GM23338 (cell line): ENCODE results near the gene DLX2. TPM values are rescaled to one million over a fixed set of nuclear protein-coding genes. Genes with fewer than 3 reads are reported as not detected.

Experiments used
- ATAC-seq: fragments of 200-7000 bp; cut with Tn5 transposase; 3 replicates; pipeline ENCODE4 v1.9.1; 2020
- DNase-seq: peaks from one replicate; pipeline ENCODE4 v3.0.0-alpha.2; 2015; ENCODE audit warnings: low spot score
- H2AFZ ChIP-seq: fragments of 200-600 bp; sonication (generic); 2 replicates; pipeline ENCODE4 v1.8.0; 2016; ENCODE audit warnings: antibody characterized with exemption, mild to moderate bottlenecking, moderate library complexity
- H3F3A ChIP-seq: fragments of 200-600 bp; sonication (generic); replicated peaks from 2 replicates; pipeline ENCODE4 v1.8.0; 2017; ENCODE audit warnings: antibody characterized with exemption, mixed run types, low read depth
- H3K27ac ChIP-seq: fragments of 200-600 bp; sonication (generic); 2 replicates; pipeline ENCODE4 v1.6.1; 2016; ENCODE audit warnings: low read depth
- H3K27me3 ChIP-seq: fragments of 200-600 bp; sonication (generic); 2 replicates; pipeline ENCODE4 v1.8.0; 2016; ENCODE audit warnings: mild to moderate bottlenecking, mixed run types, moderate library complexity; ENCODE audit not compliant: insufficient read depth
- H3K36me3 ChIP-seq: fragments of 200-600 bp; sonication (generic); 2 replicates; pipeline ENCODE4 v1.8.0; 2016; ENCODE audit warnings: mild to moderate bottlenecking; ENCODE audit not compliant: insufficient read depth
- H3K4me1 ChIP-seq: fragments of 200-600 bp; sonication (generic); 2 replicates; pipeline ENCODE4 v1.8.0; 2016; ENCODE audit warnings: mild to moderate bottlenecking, moderate library complexity; ENCODE audit not compliant: insufficient read depth
- H3K4me2 ChIP-seq: fragments of 200-600 bp; sonication (generic); 2 replicates; pipeline ENCODE4 v1.7.1; 2017; ENCODE audit warnings: mixed run types
- H3K4me3 ChIP-seq: fragments of 200-600 bp; sonication (generic); 2 replicates; pipeline ENCODE4 v1.6.1; 2016; ENCODE audit warnings: mixed run types
- H3K79me2 ChIP-seq: fragments of 200-600 bp; sonication (generic); replicated peaks from 2 replicates; pipeline ENCODE4 v1.8.0; 2017; ENCODE audit warnings: mild to moderate bottlenecking; ENCODE audit not compliant: insufficient read depth
- H3K9me2 ChIP-seq: fragments of 200-600 bp; sonication (generic); 2 replicates; pipeline ENCODE4 v1.8.0; 2017; ENCODE audit not compliant: insufficient read depth
- H4K20me1 ChIP-seq: fragments of 200-600 bp; sonication (generic); replicated peaks from 2 replicates; pipeline ENCODE4 v1.8.0; 2017; ENCODE audit warnings: mild to moderate bottlenecking; ENCODE audit not compliant: insufficient read depth
- H3K27ac Mint-ChIP-seq: 2 replicates; pipeline ENCODE4 v1.8.0; 2020; ENCODE audit warnings: inconsistent platforms, mild to moderate bottlenecking, moderate library complexity, mixed read lengths
- H3K27me3 Mint-ChIP-seq: 3 replicates; pipeline ENCODE4 v1.8.0; 2022; ENCODE audit warnings: low read depth, mild to moderate bottlenecking, moderate library complexity, mixed read lengths, inconsistent platforms; ENCODE audit not compliant: insufficient read depth, poor library complexity
- H3K36me3 Mint-ChIP-seq: 3 replicates; pipeline ENCODE4 v1.8.0; 2021; ENCODE audit warnings: low read depth, mild to moderate bottlenecking, inconsistent platforms, moderate library complexity, mixed read lengths
- H3K4me1 Mint-ChIP-seq: 3 replicates; pipeline ENCODE4 v1.8.0; 2020; ENCODE audit warnings: mild to moderate bottlenecking, inconsistent platforms, mixed read lengths
- H3K4me3 Mint-ChIP-seq: 3 replicates; pipeline ENCODE4 v1.8.0; 2021; ENCODE audit warnings: moderate library complexity, mild to moderate bottlenecking, inconsistent platforms, mixed read lengths
- H3K9me3 Mint-ChIP-seq: 3 replicates; pipeline ENCODE4 v1.8.0; 2020; ENCODE audit warnings: moderate library complexity, mild to moderate bottlenecking, inconsistent platforms, mixed read lengths
- CREB1 ChIP-seq: fragments of 250-450 bp; sonication (Bioruptor Pico); IDR thresholded peaks from 2 replicates; pipeline ENCODE4 v1.5.0; 2020; ENCODE audit warnings: low read depth, mild to moderate bottlenecking, moderate library complexity
- CTCF ChIP-seq, 2 experiments: fragments of 200-600 bp in 1 of 2; sonication (generic) in 1 of 2; conservative IDR thresholded peaks; 2 replicates each; pipeline versions ENCODE4 v1.5.1 to v1.6.1; 2016 to 2017; ENCODE audit warnings: antibody characterized with exemption in 2 of 2, low read depth in 2 of 2, mild to moderate bottlenecking in 2 of 2, moderate library complexity in 1 of 2
- ETS1 ChIP-seq: IDR thresholded peaks from 2 replicates; pipeline ENCODE4 v1.6.1; 2016; ENCODE audit warnings: antibody characterized with exemption
- EZH2 ChIP-seq: fragments of 200-600 bp; sonication (generic); IDR thresholded peaks from one replicate; pipeline ENCODE4 v1.8.0; 2017; ENCODE audit warnings: antibody characterized with exemption, mild to moderate bottlenecking, low read depth; ENCODE audit not compliant: unreplicated experiment
- EZH2phosphoT487 ChIP-seq: fragments of 200-600 bp; sonication (generic); IDR thresholded peaks from one replicate; pipeline ENCODE4 v1.8.1; 2018; ENCODE audit warnings: antibody characterized with exemption; ENCODE audit not compliant: unreplicated experiment
- JUNB ChIP-seq: IDR thresholded peaks from one replicate; pipeline ENCODE4 v1.6.1; 2016; ENCODE audit warnings: antibody characterized with exemption; ENCODE audit not compliant: unreplicated experiment
- NANOG ChIP-seq: IDR thresholded peaks from 2 replicates; pipeline ENCODE4 v1.6.1; 2016; ENCODE audit warnings: antibody characterized with exemption, borderline replicate concordance
- POLR2AphosphoS5 ChIP-seq: IDR thresholded peaks from 2 replicates; pipeline ENCODE4 v1.6.1; 2016; ENCODE audit warnings: antibody characterized with exemption, low read depth
- STAT1 ChIP-seq: IDR thresholded peaks from one replicate; pipeline ENCODE4 v1.6.1; 2016; ENCODE audit warnings: antibody characterized with exemption; ENCODE audit not compliant: unreplicated experiment
- ZNF114 ChIP-seq: fragments of 250-450 bp; sonication (Bioruptor Pico); IDR thresholded peaks from 2 replicates; pipeline ENCODE4 v1.5.0; 2020; ENCODE audit warnings: mild to moderate bottlenecking, moderate library complexity
- ZNF331 ChIP-seq: fragments of 250-450 bp; sonication (Bioruptor Pico); IDR thresholded peaks from 2 replicates; pipeline ENCODE4 v1.5.0; 2020; ENCODE audit warnings: low read depth, mild to moderate bottlenecking, moderate library complexity
- polyA plus RNA-seq: library from polyadenylated mRNA; unstranded; fragments of >200 nt; fragmentation: Nextera tagmentation; extraction: Ambion mirVana; gene quantifications from 2 replicates; pipeline ENCODE4 v1.2.1, GENCODE V29; 2016
- total RNA-seq: library from RNA; depleted of rRNA; stranded (reverse); fragments of >200 nt; shearing (Covaris generic); gene quantifications from 2 replicates; pipeline ENCODE4 v1.2.3, GENCODE V29; 2014
- TF ChIP-seq, protein P1 (sequence below): IDR thresholded peaks from one replicate; pipeline ENCODE4 v1.6.1; 2018; ENCODE audit warnings: antibody characterized with exemption; ENCODE audit not compliant: unreplicated experiment
- TF ChIP-seq, protein P2 (sequence below): fragments of 250-450 bp; sonication (Bioruptor Pico); IDR thresholded peaks from 2 replicates; pipeline ENCODE4 v1.5.0; 2020; ENCODE audit warnings: mild to moderate bottlenecking, moderate library complexity

DLX2 gene
- total and polyA plus RNA-seq, 2 experiments from 2014 or later, result 0.08 to 0.24 TPM

DNA sequence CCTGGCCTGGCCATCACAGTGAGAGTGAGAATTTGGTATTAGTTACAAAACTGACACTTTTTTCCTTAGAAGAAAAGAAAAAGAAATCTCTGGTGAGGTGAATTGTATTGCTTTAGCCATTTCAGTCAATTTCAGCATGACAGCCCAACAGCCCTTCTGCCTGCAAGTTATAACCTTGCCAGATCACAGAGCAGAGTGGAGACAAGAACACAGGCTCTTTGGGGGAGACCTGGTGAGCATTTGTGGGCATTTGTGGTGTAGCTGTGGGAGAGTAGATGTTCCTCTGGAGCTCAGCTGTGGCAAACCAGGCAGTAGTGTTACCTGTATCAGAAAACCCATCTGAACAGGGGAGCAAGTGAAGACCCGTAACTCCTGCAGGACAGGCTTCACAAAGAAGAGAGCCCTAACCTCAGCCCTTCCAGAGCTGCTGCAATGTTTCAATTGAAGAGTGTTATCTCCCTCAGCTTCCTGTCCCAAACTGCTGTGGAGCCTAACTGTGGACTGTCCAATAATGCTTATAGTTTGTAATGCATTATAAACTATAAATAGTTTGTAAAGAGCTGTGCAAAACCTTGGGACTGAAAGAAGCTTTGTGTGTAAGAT is 40.2 kb downstream of the DLX2 start:
- Histone ChIP-seq H2AFZ (no peak overlapping the region), H3F3A (no peaks in the 10 kb centered on the region), H3K36me3 (no peaks in the 10 kb centered on the region), H3K4me3 (no peak overlapping the region), H3K27ac (no peak overlapping the region), H3K9me2 (no peaks in the 10 kb centered on the region), H3K27me3 (no peaks in the 10 kb centered on the region), H3K4me2 (no peak overlapping the region), H3K79me2 (no peaks in the 10 kb centered on the region), H4K20me1 (no peaks in the 10 kb centered on the region), H3K4me1 (no peaks in the 10 kb centered on the region)
- Mint-ChIP-seq H3K27me3 (no peaks in the 10 kb centered on the region), H3K4me3 (no peak overlapping the region), H3K36me3 (no peaks in the 10 kb centered on the region; the same call in 1 of the 3 replicates), H3K27ac (no peak overlapping the region), H3K9me3 (no peaks in the 10 kb centered on the region), H3K4me1 (no peaks in the 10 kb centered on the region)
- TF ChIP-seq POLR2AphosphoS5 (no peak), JUNB (no peak), NANOG (no peak), EZH2phosphoT487 (no peak), ZNF331 (CRISPR knock-in tag) (no peak), ETS1 (no peak), ZNF114 (CRISPR knock-in tag) (no peak), CTCF (conservative IDR thresholded peaks at IDR 0.05; ENCODE audit: low read depth in 2 of 2) (no peak), EZH2 (no peak), STAT1 (no peak), CREB1 (no peak)
- TF ChIP-seq, protein P1, sequence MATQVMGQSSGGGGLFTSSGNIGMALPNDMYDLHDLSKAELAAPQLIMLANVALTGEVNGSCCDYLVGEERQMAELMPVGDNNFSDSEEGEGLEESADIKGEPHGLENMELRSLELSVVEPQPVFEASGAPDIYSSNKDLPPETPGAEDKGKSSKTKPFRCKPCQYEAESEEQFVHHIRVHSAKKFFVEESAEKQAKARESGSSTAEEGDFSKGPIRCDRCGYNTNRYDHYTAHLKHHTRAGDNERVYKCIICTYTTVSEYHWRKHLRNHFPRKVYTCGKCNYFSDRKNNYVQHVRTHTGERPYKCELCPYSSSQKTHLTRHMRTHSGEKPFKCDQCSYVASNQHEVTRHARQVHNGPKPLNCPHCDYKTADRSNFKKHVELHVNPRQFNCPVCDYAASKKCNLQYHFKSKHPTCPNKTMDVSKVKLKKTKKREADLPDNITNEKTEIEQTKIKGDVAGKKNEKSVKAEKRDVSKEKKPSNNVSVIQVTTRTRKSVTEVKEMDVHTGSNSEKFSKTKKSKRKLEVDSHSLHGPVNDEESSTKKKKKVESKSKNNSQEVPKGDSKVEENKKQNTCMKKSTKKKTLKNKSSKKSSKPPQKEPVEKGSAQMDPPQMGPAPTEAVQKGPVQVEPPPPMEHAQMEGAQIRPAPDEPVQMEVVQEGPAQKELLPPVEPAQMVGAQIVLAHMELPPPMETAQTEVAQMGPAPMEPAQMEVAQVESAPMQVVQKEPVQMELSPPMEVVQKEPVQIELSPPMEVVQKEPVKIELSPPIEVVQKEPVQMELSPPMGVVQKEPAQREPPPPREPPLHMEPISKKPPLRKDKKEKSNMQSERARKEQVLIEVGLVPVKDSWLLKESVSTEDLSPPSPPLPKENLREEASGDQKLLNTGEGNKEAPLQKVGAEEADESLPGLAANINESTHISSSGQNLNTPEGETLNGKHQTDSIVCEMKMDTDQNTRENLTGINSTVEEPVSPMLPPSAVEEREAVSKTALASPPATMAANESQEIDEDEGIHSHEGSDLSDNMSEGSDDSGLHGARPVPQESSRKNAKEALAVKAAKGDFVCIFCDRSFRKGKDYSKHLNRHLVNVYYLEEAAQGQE, result no peak
- TF ChIP-seq, protein P2, sequence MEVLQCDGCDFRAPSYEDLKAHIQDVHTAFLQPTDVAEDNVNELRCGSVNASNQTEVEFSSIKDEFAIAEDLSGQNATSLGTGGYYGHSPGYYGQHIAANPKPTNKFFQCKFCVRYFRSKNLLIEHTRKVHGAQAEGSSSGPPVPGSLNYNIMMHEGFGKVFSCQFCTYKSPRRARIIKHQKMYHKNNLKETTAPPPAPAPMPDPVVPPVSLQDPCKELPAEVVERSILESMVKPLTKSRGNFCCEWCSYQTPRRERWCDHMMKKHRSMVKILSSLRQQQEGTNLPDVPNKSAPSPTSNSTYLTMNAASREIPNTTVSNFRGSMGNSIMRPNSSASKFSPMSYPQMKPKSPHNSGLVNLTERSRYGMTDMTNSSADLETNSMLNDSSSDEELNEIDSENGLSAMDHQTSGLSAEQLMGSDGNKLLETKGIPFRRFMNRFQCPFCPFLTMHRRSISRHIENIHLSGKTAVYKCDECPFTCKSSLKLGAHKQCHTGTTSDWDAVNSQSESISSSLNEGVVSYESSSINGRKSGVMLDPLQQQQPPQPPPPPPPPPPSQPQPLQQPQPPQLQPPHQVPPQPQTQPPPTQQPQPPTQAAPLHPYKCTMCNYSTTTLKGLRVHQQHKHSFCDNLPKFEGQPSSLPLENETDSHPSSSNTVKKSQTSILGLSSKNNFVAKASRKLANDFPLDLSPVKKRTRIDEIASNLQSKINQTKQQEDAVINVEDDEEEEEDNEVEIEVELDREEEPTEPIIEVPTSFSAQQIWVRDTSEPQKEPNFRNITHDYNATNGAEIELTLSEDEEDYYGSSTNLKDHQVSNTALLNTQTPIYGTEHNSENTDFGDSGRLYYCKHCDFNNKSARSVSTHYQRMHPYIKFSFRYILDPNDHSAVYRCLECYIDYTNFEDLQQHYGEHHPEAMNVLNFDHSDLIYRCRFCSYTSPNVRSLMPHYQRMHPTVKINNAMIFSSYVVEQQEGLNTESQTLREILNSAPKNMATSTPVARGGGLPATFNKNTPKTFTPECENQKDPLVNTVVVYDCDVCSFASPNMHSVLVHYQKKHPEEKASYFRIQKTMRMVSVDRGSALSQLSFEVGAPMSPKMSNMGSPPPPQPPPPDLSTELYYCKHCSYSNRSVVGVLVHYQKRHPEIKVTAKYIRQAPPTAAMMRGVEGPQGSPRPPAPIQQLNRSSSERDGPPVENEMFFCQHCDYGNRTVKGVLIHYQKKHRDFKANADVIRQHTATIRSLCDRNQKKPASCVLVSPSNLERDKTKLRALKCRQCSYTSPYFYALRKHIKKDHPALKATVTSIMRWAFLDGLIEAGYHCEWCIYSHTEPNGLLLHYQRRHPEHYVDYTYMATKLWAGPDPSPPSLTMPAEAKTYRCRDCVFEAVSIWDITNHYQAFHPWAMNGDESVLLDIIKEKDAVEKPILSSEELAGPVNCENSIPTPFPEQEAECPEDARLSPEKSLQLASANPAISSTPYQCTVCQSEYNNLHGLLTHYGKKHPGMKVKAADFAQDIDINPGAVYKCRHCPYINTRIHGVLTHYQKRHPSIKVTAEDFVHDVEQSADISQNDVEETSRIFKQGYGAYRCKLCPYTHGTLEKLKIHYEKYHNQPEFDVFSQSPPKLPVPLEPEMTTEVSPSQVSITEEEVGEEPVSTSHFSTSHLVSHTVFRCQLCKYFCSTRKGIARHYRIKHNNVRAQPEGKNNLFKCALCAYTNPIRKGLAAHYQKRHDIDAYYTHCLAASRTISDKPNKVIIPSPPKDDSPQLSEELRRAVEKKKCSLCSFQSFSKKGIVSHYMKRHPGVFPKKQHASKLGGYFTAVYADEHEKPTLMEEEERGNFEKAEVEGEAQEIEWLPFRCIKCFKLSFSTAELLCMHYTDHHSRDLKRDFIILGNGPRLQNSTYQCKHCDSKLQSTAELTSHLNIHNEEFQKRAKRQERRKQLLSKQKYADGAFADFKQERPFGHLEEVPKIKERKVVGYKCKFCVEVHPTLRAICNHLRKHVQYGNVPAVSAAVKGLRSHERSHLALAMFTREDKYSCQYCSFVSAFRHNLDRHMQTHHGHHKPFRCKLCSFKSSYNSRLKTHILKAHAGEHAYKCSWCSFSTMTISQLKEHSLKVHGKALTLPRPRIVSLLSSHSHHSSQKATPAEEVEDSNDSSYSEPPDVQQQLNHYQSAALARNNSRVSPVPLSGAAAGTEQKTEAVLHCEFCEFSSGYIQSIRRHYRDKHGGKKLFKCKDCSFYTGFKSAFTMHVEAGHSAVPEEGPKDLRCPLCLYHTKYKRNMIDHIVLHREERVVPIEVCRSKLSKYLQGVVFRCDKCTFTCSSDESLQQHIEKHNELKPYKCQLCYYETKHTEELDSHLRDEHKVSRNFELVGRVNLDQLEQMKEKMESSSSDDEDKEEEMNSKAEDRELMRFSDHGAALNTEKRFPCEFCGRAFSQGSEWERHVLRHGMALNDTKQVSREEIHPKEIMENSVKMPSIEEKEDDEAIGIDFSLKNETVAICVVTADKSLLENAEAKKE (CRISPR knock-in tag), result no peak
- ATAC-seq, result no peak
- DNase-seq, result no peak
